Mesendoderm (in vitro differentiated cells): Measurements from ENCODE around the gene SPG11.

Experiments
- DNase-seq: peaks from one replicate; pipeline ENCODE4 v3.0.0; 2013
- H2AK5ac ChIP-seq: 2 replicates; pipeline ENCODE4 v1.6.1; 2013; ENCODE audit warnings: low read length, inconsistent platforms
- H2BK120ac ChIP-seq: 2 replicates; pipeline ENCODE4 v1.6.1; 2013; ENCODE audit warnings: low read depth, mild to moderate bottlenecking, low read length, moderate library complexity, mixed read lengths
- H2BK15ac ChIP-seq: replicated peaks from 2 replicates; pipeline ENCODE4 v1.6.1; 2013; ENCODE audit warnings: low read depth, mild to moderate bottlenecking, moderate library complexity
- H2BK5ac ChIP-seq: 2 replicates; pipeline ENCODE4 v1.6.1; 2013; ENCODE audit warnings: low read length, inconsistent platforms
- H3K18ac ChIP-seq: 2 replicates; pipeline ENCODE4 v1.6.1; 2013; ENCODE audit warnings: mild to moderate bottlenecking, low read length, mixed read lengths
- H3K23ac ChIP-seq: one replicate; pipeline ENCODE4 v1.6.1; 2013; ENCODE audit warnings: low read length
- H3K27ac ChIP-seq: 2 replicates; pipeline ENCODE4 v1.5.1; 2013; ENCODE audit warnings: low read depth, mild to moderate bottlenecking, inconsistent platforms, low read length, moderate library complexity
- H3K27me3 ChIP-seq: 2 replicates; pipeline ENCODE4 v1.6.1; 2013; ENCODE audit warnings: low read length, control low read depth, mild to moderate bottlenecking, inconsistent platforms; ENCODE audit not compliant: insufficient read depth, poor library complexity
- H3K36me3 ChIP-seq: 2 replicates; pipeline ENCODE4 v1.6.1; 2013; ENCODE audit warnings: low read length, inconsistent platforms; ENCODE audit not compliant: control insufficient read depth, insufficient read depth
- H3K4ac ChIP-seq: one replicate; pipeline ENCODE4 v1.6.1; 2013; ENCODE audit warnings: low read depth, mild to moderate bottlenecking, low read length, moderate library complexity
- H3K4me1 ChIP-seq: 2 replicates; pipeline ENCODE4 v1.6.1; 2013; ENCODE audit warnings: low read depth, low read length, inconsistent platforms; ENCODE audit not compliant: control insufficient read depth
- H3K4me2 ChIP-seq: 2 replicates; pipeline ENCODE4 v1.6.1; 2013; ENCODE audit warnings: low read length
- H3K4me3 ChIP-seq: 2 replicates; pipeline ENCODE4 v1.5.1; 2013; ENCODE audit warnings: mild to moderate bottlenecking, low read length
- H3K56ac ChIP-seq: one replicate; pipeline ENCODE4 v1.6.1; 2013; ENCODE audit warnings: low read length
- H3K79me1 ChIP-seq: 2 replicates; pipeline ENCODE4 v1.6.1; 2013; ENCODE audit warnings: low read length, inconsistent platforms
- H3K79me2 ChIP-seq: 2 replicates; pipeline ENCODE4 v1.6.1; 2013; ENCODE audit warnings: mild to moderate bottlenecking, low read length; ENCODE audit not compliant: control insufficient read depth, insufficient read depth
- H3K9ac ChIP-seq: 2 replicates; pipeline ENCODE4 v1.6.1; 2013; ENCODE audit warnings: low read length, inconsistent platforms
- H4K5ac ChIP-seq: one replicate; pipeline ENCODE4 v1.6.1; 2013; ENCODE audit warnings: low read length
- H4K8ac ChIP-seq: one replicate; pipeline ENCODE4 v1.6.1; 2013; ENCODE audit warnings: low read depth, mild to moderate bottlenecking, control low read depth, low read length, moderate library complexity
- WGBS: extraction: QIAGEN DNeasy Blood & Tissue Kit; methylation state at CpG from one replicate; pipeline ENCODE4 v1.1.7; 2013; ENCODE audit warnings: low lambda C conversion rate, missing lambda C conversion rate; ENCODE audit not compliant: insufficient coverage; ENCODE audit errors: extremely low coverage; 5-methylcytosine and 5-hydroxymethylcytosine counted together

SPG11 gene

DNA sequence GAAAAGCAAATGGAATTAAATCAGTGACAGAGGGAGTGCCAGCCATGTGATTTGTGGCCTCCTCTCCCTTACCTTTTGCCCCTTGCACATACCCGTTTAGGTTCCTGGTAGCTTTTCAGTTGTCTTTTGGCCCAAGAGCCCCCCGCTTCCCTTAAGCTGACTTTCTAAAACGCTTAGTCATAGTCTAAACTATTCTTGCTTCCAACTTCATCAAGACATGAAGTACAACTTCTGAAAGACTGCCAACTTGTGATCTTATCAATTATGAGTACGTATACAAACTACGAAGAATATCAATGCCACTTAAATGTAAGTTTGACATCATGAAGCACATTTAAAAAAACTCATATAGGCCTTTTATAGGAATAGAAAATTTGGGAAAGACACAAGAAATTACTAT is 64.6 kb downstream of the SPG11 start:
- H3K36me3 ChIP-seq, result peaks cover 3% of the 10 kb centered on the region
- no peak for DNase-seq

DNA sequence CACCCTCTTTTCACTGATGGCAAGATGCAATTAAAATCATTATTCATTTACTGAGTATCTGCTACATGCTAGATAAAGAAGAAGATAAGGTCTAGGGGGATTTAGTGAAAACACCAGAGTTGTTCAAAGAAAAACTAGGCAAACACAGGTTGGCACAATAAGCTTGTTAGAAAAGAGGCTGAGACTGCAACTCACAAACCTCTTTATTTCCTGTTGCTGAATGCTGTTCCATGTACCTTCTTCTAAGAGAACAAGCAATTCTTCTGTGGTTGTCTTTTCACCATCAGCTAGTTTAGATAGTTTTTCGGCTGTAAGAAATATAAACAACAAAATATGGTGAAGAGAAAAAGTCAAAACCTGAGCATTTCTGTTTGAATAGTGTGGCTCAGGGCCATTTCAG is 65.4 kb downstream of the SPG11 start:
- no peak overlapping the region for H3K27ac ChIP-seq
- H3K27me3 ChIP-seq, result no peaks in the 10 kb centered on the region
- no peak overlapping the region for H3K9ac ChIP-seq
- H3K79me2 ChIP-seq, result no peaks in the 10 kb centered on the region
- no peaks in the 10 kb centered on the region for H3K79me1 ChIP-seq
- H3K18ac ChIP-seq, result no peak overlapping the region
- H2BK15ac ChIP-seq, result no peak overlapping the region
- DNase-seq, result no peak
- no peak overlapping the region for H2AK5ac ChIP-seq
- H3K4me2 ChIP-seq, result no peak overlapping the region
- H3K4me1 ChIP-seq, result no peaks in the 10 kb centered on the region
- H4K5ac ChIP-seq, result no peak overlapping the region
- H3K56ac ChIP-seq, result no peak overlapping the region
- H2BK5ac ChIP-seq, result no peak overlapping the region
- no peak overlapping the region for H3K23ac ChIP-seq
- H2BK120ac ChIP-seq, result no peak overlapping the region
- WGBS, result no CpG with 5 or more reads among the region's 1 CpG
- H3K36me3 ChIP-seq, result peaks cover 3% of the 10 kb centered on the region
- no peak overlapping the region for H3K4me3 ChIP-seq
- H4K8ac ChIP-seq, result no peak overlapping the region
- no peak overlapping the region for H3K4ac ChIP-seq

More for the DNA sequence above, 64.6 kb downstream of the SPG11 start:
- Histone ChIP-seq H2BK5ac (no peak overlapping the region), H4K5ac (no peak overlapping the region), H3K4me1 (no peaks in the 10 kb centered on the region), H3K4ac (no peak overlapping the region), H2BK120ac (no peak overlapping the region), H3K18ac (no peak overlapping the region), H4K8ac (no peak overlapping the region), H2BK15ac (no peak overlapping the region), H3K79me1 (no peaks in the 10 kb centered on the region), H3K4me3 (no peak overlapping the region), H3K9ac (no peak overlapping the region), H2AK5ac (no peak overlapping the region), H3K27ac (no peak overlapping the region), H3K56ac (no peak overlapping the region), H3K23ac (no peak overlapping the region), H3K27me3 (no peaks in the 10 kb centered on the region), H3K79me2 (no peaks in the 10 kb centered on the region), H3K4me2 (no peak overlapping the region)
- WGBS, result no CpG with 5 or more reads among the region's 5 CpGs

DNA sequence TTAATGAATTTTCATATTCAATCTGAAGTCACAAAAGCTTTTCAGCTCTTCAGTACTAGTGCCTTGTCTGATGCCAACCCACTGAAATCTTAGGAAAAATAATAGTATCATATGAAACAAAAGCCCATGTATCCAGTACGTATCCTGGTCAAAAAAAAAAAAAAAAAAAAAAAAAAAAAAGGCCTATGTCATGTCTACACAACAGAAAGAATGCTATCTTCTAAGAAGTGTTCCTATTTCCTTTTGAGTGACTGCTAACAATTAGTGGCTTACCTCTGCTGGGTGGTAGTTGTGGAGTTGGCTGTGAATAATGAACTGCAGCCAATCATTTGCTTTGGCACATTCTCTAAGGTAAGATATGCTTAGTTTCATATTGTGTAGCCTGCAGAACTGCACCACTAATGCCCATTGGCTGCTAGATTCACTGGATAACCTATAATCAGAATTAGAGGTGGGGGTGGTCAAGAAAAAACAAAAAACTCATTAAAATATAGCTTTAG is 66.9 kb downstream of the SPG11 start:
- Histone ChIP-seq H2AK5ac (no peak overlapping the region), H3K9ac (no peak overlapping the region), H3K4me1 (no peaks in the 10 kb centered on the region), H3K4me3 (no peak overlapping the region), H4K8ac (no peak overlapping the region), H3K79me1 (no peaks in the 10 kb centered on the region), H3K56ac (no peak overlapping the region), H3K27ac (no peak overlapping the region), H2BK5ac (no peak overlapping the region), H3K18ac (no peak overlapping the region), H3K36me3 (peaks cover 3% of the 10 kb centered on the region), H3K27me3 (no peaks in the 10 kb centered on the region), H3K4me2 (no peak overlapping the region), H3K79me2 (no peaks in the 10 kb centered on the region), H4K5ac (no peak overlapping the region), H3K23ac (no peak overlapping the region), H2BK120ac (no peak overlapping the region), H2BK15ac (no peak overlapping the region), H3K4ac (no peak overlapping the region)
- no peak for DNase-seq
- no CpG with 5 or more reads among the region's 1 CpG for WGBS

DNA sequence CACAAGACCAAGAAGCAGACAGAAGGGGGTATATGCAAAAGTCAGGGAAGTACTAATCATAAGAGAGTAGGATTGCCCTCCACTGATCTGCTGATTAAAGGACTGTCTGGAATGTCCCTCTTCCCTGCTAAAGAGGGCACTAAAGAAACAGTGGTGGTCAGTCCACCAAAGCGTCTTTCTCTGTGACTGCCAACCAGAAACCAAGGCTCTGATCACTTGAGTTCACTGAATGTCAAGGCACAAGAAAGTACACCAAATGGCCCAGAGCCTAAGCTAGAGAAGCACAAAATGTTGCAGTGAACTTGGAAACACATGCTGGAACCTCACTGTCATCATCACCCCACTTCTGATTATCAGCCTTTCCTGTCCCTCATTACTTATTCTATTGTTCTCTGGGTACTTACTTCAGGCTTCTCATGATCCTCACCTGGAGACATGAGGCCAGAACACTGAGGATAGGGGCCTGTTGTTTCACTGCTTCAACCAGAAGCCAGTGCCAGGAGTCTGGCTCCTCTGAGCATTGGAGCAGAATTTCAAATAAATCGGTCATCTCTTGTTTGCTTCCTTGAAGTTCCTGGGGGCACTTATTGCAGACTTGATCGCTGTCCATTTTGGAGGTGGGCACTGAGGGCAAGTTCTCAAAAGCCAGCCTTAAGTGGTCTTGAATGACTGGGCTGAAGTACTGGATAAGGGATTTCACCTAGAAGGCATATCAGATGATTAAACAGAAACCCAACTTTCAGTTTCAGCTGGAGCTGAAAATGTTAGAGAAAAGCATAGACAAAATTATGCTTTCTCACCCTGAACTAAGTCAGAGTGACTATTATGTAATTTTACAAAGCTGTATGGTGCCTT is 67.6 kb downstream of the SPG11 start:
- H3K79me2 ChIP-seq, result no peaks in the 10 kb centered on the region
- H3K27me3 ChIP-seq, result no peaks in the 10 kb centered on the region
- no peak overlapping the region for H3K18ac ChIP-seq
- H3K27ac ChIP-seq, result no peak overlapping the region
- H3K4me1 ChIP-seq, result no peaks in the 10 kb centered on the region
- H2BK5ac ChIP-seq, result no peak overlapping the region
- peaks cover 3% of the 10 kb centered on the region for H3K36me3 ChIP-seq
- H4K8ac ChIP-seq, result no peak overlapping the region
- H4K5ac ChIP-seq, result no peak overlapping the region
- DNase-seq, result no peak
- H3K56ac ChIP-seq, result no peak overlapping the region
- no peak overlapping the region for H3K4me3 ChIP-seq
- no peak overlapping the region for H3K23ac ChIP-seq
- no peak overlapping the region for H2BK15ac ChIP-seq
- no peak overlapping the region for H3K4me2 ChIP-seq
- no peak overlapping the region for H3K9ac ChIP-seq
- H3K79me1 ChIP-seq, result no peaks in the 10 kb centered on the region
- H3K4ac ChIP-seq, result no peak overlapping the region
- WGBS, result no CpG with 5 or more reads among the region's 3 CpGs
- H2BK120ac ChIP-seq, result no peak overlapping the region
- H2AK5ac ChIP-seq, result no peak overlapping the region

DNA sequence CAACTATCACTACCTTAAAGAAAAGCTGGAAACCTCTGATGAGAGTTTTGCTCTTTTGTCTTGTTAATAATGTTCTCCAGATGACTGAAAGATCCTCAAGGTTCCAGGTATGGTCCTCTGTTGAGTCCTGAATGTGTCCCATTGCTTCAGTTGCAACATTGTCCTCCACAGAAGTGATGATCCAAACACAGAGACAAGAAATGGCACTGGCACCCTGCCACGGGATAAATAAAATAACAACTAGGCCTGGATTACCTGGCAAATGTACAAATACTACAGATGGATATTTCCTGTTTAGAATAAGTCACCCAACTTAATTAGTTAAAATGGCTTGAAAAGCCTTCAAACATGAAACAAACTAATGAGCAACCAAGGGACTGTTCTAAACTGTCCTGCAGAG is 68.2 kb downstream of the SPG11 start:
- Histone ChIP-seq H3K4me3 (no peak overlapping the region), H3K23ac (no peak overlapping the region), H2BK15ac (no peak overlapping the region), H3K56ac (no peak overlapping the region), H3K4ac (no peak overlapping the region), H3K79me2 (no peaks in the 10 kb centered on the region), H3K79me1 (no peaks in the 10 kb centered on the region), H3K4me1 (no peaks in the 10 kb centered on the region), H2AK5ac (no peak overlapping the region), H3K4me2 (no peak overlapping the region), H4K8ac (no peak overlapping the region), H3K27me3 (no peaks in the 10 kb centered on the region), H3K27ac (no peak overlapping the region), H3K9ac (no peak overlapping the region), H4K5ac (no peak overlapping the region), H2BK120ac (no peak overlapping the region), H2BK5ac (no peak overlapping the region), H3K36me3 (peaks cover 3% of the 10 kb centered on the region), H3K18ac (no peak overlapping the region)
- DNase-seq, result no peak
- no CpG with 5 or more reads among the region's 1 CpG for WGBS
